ENCODE measurements around the gene SLC39A5. TPM values are rescaled to one million over a fixed set of nuclear protein-coding genes. Genes with fewer than 3 reads are reported as not detected.
A peak's percentile ranks its signal among the peaks of the same experiment; 100 is the strongest.

SLC39A5 gene
- total and polyA plus RNA-seq, 8 donors: 0.29 to 6.6 (median 3.9) TPM; not detected in 1

DNA sequence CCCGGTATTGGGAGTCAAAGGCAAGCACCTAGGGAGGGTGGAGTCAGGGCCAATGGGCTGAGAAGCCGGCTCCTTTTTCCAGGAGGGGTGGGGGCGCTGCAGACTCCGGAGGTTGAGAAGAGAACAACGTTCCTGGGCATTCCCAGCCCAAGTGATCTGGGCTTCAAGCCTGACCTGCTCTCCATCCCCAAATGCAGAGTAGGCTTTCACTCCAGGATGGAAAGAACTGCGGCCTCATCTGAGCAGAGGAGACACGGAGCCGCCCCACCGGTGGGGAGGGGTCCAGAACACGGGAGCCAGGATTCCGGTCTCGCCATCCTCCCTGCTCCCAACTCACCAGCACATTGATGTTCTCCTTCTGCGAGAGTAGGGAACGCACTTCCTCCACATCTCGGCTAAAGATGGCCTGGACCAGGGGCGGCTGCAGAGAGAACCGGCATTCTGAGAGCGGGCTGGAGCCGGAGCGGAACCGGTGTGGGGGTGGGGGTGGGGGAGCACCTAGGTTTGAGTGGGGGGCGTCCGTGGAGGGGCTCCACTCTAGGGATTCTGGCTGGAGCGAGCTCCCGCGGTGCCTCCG is 27.7 kb downstream of the SLC39A5 start:
- H3K9me3 ChIP-seq: no peaks in the 10 kb centered on the region
- peak overlapping the region; percentile 95 to 96 for H3K4me3 ChIP-seq
- H3K27me3 ChIP-seq: no peaks in the 10 kb centered on the region
- DNase-seq (peak in 1 of 4 donors; percentile 21), ATAC-seq (peak; percentile 55)
- intact Hi-C loops (cut with DNase I): no loop called here
- peak overlapping the region; percentile 86 to 90 for H3K27ac ChIP-seq
- H3K36me3 ChIP-seq: peaks cover 0 to 33% of the 10 kb centered on the region in 2 donors
- no peak for TF ChIP-seq CTCF (IDR thresholded peaks at IDR 0.05)
- peaks cover 16 to 27% of the 10 kb centered on the region in 2 donors for H3K4me1 ChIP-seq

GRCh38 chr12:56258068-56258819 is 28.4 kb downstream of the SLC39A5 start, which contains the start of gene ANKRD52:
Gene ANKRD52 (minus strand): TSS chr12:56258384. CDS start chr12:56258269, 115 bp downstream.
- H3K9me3 ChIP-seq: no peaks in the 10 kb centered on the region
- ATAC-seq (peak; percentile 97), DNase-seq (peak; percentile 70 to 96 (median 85))
- peaks cover 0 to 26% of the 10 kb centered on the region in 2 donors for H3K36me3 ChIP-seq
- no peaks in the 10 kb centered on the region for H3K27me3 ChIP-seq
- intact Hi-C loops (cut with DNase I): no loop called here
- H3K4me1 ChIP-seq: peaks cover 16 to 27% of the 10 kb centered on the region in 2 donors
- TF ChIP-seq CTCF (IDR thresholded peaks at IDR 0.05): peak; percentile 55 to 83
- H3K27ac ChIP-seq: peak within 1 kb of the TSS; percentile 86 to 90
- H3K4me3 ChIP-seq: peak within 1 kb of the TSS; percentile 95 to 96

GRCh38 chr12:56258820-56259183 is 29.0 kb downstream of the SLC39A5 start:
- Histone ChIP-seq H3K27me3 (no peaks in the 10 kb centered on the region), H3K4me1 (peaks cover 16 to 27% of the 10 kb centered on the region in 2 donors), H3K27ac (peak overlapping the region; percentile 86 to 90), H3K9me3 (no peaks in the 10 kb centered on the region), H3K4me3 (peak overlapping the region; percentile 95 to 96), H3K36me3 (peaks cover 0 to 21% of the 10 kb centered on the region in 2 donors)
- intact Hi-C loops (cut with DNase I): no loop called here
- no peak for TF ChIP-seq CTCF (IDR thresholded peaks at IDR 0.05)
- no peak for ATAC-seq
- no peak for DNase-seq

GRCh38 chr12:56260380-56260779 is 30.5 kb downstream of the SLC39A5 start:
- H3K9me3 ChIP-seq: no peaks in the 10 kb centered on the region
- DNase-seq: no peak
- intact Hi-C loops (cut with DNase I): no loop called here
- H3K36me3 ChIP-seq: peaks cover 0 to 5% of the 10 kb centered on the region in 2 donors
- TF ChIP-seq CTCF (IDR thresholded peaks at IDR 0.05): no peak
- ATAC-seq: no peak
- peaks cover 16 to 27% of the 10 kb centered on the region in 2 donors for H3K4me1 ChIP-seq
- H3K27me3 ChIP-seq: no peaks in the 10 kb centered on the region
- H3K4me3 ChIP-seq: no peak overlapping the region
- no peak overlapping the region for H3K27ac ChIP-seq

GRCh38 chr12:56260921-56261320 is 31.1 kb downstream of the SLC39A5 start:
- DNase-seq (no peak), ATAC-seq (no peak)
- no peak for TF ChIP-seq CTCF (IDR thresholded peaks at IDR 0.05)
- H3K36me3 ChIP-seq: no peaks in the 10 kb centered on the region
- no peak overlapping the region for H3K27ac ChIP-seq
- intact Hi-C loops (cut with DNase I): no loop called here
- H3K9me3 ChIP-seq: no peaks in the 10 kb centered on the region
- no peaks in the 10 kb centered on the region for H3K27me3 ChIP-seq
- H3K4me3 ChIP-seq: no peak overlapping the region
- H3K4me1 ChIP-seq: peaks cover 15 to 28% of the 10 kb centered on the region in 2 donors

Measured in left lung (tissue), 10 donors.